HG02973 (cell line): ENCODE data around the gene DZANK1.
"Not testable (repeated sequence)": the region's sequence is repeated elsewhere in the genome, so short reads cannot be mapped to it uniquely, and the experiment has no call there.

Source experiments
- ATAC-seq: cut with Tn5 transposase; IDR thresholded peaks from one replicate; pipeline ENCODE4 v1.9.1; 2021; ENCODE audit warnings: moderate library complexity; ENCODE audit not compliant: unreplicated experiment

DZANK1 gene

DNA sequence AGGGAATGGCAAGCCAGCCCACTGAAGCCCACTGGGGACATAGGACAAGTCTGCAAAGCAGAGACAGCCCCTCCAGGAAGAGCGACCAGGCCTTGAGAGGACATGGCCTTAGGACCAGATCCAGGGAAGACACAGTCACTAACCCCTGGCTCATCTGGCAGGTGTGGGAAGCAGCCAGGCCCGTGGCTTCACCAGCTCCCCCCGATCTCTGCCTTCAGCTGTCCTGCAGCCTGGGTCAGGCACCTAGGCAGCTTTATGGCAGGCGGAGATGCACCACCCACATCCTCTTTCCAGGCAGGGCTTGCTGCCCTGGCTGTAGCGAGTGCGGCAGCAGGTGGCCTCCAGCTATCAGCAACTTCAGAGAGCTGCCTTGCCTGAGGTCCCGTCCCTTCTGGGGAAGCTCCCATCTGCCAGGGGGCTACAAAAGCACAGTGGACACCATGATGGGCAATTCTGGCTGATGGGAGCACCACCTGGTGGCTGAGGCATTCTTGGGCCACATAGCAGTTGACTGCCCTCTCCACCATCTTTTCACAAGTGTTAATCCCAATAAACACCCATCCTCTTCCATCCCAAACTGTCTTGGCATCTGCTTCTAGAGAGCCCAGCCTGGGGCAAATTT, 85.8 kb downstream of the DZANK1 start:
- no peak for ATAC-seq

- ATAC-seq = no peak
Measured at GRCh38 chr20:18377896-18378481, 88.8 kb downstream of the DZANK1 start.

DNA sequence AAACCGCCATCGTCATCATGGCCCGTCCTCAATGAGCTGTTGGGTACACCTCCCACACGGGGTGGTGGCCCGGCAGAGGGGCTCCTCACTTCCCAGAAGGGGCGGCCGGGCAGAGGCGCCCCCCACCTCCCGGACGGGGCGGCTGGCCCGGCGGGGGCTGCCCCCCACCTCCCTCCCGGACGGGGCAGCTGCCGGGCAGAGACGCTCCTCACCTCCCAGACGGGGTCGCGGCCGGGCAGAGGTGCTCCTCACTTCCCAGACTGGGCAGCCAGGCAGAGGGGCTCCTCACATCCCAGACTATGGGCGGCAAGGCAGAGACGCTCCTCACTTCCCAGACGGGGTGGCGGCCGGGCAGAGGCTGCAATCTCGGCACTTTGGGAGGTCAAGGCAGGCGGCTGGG, 91.3 kb downstream of the DZANK1 start:
- not testable (repeated sequence) for ATAC-seq

DNA sequence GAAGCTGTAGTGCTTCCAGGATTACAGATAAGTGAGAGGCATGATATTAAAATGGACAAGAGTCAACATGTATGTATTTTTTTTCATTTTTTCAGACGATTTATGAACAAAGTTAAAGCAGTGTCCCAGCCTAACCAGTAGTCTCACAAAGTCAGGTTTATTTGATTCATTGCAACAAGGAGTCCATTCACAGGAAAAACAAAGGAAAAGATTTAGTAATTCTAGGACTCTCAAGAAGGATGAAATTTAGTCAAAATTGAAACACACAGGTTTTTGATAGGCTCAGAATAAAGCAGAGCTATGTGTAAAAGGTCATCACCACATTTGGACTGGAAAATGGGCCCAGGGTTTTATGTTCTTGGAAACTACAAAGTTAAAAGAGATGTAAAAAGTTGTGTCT, 94.5 kb downstream of the DZANK1 start:
- no peak for ATAC-seq

GRCh38 chr20:18364768-18365167, 102.1 kb downstream of the DZANK1 start:
- ATAC-seq = no peak

DNA sequence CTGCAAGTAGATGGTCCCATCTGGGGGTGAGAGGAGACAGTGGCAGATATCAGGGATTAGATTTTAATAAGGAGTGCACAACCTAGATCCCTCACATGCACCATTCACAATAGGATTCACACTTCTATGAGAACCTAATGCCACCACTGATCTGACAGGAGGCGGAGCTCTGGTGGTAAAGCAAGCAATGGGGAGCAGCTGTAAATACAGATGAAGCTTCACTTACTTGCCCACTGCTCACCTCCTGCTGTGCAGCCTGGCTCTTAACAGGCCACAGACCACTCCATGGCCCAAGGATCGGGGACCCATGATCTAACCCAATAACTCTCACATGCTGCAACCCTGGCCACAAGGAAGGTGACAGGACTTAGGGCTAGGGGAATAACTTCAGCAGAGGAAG, 103.1 kb downstream of the DZANK1 start:
- ATAC-seq = no peak

- no peak for ATAC-seq
Measured at GRCh38 chr20:18362916-18363315, 103.9 kb downstream of the DZANK1 start.

DNA sequence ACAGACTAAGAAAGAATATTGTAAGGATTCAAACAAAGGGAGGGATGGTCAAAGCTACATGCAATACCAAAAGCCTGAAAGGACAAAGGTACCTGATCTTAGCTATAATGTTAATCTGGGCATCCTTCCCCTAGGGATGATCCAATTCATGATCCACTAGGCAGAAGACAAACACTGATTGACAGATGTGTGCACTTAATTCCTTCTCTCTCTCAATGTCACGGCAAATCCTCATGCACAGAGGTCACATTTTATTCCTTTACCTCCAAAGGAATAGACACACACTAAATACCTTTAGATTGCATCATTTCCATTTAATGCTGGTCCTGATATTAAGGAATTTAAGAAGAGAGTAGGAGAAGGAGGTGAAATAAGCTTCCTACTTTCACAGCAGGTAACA, 105.2 kb downstream of the DZANK1 start:
- ATAC-seq = no peak

- ATAC-seq = no peak
Measured at GRCh38 chr20:18360635-18361034, 106.2 kb downstream of the DZANK1 start.

GRCh38 chr20:18359854-18360253, 107.0 kb downstream of the DZANK1 start:
- no peak for ATAC-seq

DNA sequence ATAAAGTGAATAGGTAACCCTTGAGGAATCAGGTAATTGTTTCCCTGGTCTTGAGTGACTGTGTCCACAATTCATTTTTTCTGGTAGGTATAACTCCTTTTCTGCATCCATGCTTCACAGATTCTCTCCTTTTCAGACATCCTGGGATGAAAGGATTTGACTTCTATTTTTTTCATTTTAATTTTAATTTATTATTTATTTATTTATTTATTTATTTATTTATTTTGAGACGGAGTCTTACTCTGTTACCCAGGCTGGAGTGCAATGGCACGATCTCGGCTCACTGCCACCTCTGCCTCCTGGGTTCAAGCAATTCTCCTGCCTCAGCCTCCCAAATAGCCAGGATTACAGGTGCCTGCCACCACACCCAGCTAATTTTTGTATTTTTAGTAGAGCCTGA, 117.1 kb downstream of the DZANK1 start:
- ATAC-seq = not testable (repeated sequence)
